Occipital lobe (tissue), 2 donors: ENCODE measurements around the gene KIF5A. TPM values are rescaled to one million over a fixed set of nuclear protein-coding genes. Genes with fewer than 3 reads are reported as not detected.

ENCODE experiments used
- DNase-seq: peaks from one replicate; lab custom pipeline; 2025; lab: John Stamatoyannopoulos, UW
- total RNA-seq: library from RNA; depleted of rRNA; stranded (reverse); fragments of >200 nt; gene quantifications from one replicate; pipeline ENCODE4 v1.2.3, GENCODE V29; 2014

KIF5A gene
- total RNA-seq, 1 donor from 2014 or later, result 50.2 TPM

- DNase-seq, result no peak
These were observed 30.1 kb upstream of the KIF5A start for GRCh38 chr12:57519796-57520052.

GRCh38 chr12:57520053-57520818 lies 29.6 kb upstream of the KIF5A start, which contains the start of gene DDIT3:
Gene DDIT3, minus strand, starts transcription at chr12:57520514. Its CDS starts 3,108 bp downstream, at chr12:57517406.
- peak; percentile 98 for DNase-seq

- peak; percentile 17 for DNase-seq
These were observed 28.3 kb upstream of the KIF5A start for GRCh38 chr12:57521525-57522010.

- DNase-seq, result peak; percentile 92
These were observed 27.6 kb upstream of the KIF5A start, which contains the start of gene MBD6 for GRCh38 chr12:57522011-57522886. Gene MBD6, plus strand, starts transcription at chr12:57522824. Its CDS starts 1,480 bp downstream, at chr12:57524304.

GRCh38 chr12:57522887-57523705 lies 26.7 kb upstream of the KIF5A start:
- DNase-seq, result no peak

- no peak for DNase-seq
These were observed 25.9 kb upstream of the KIF5A start for GRCh38 chr12:57523706-57524614.

- no peak for DNase-seq
These were observed 24.8 kb upstream of the KIF5A start for GRCh38 chr12:57524814-57525614.

GRCh38 chr12:57525615-57526383 lies 24.0 kb upstream of the KIF5A start:
- no peak for DNase-seq

- no peak for DNase-seq
These were observed 23.2 kb upstream of the KIF5A start for GRCh38 chr12:57526477-57527126.

- DNase-seq, result no peak
These were observed 22.7 kb upstream of the KIF5A start for GRCh38 chr12:57527184-57527583.

GRCh38 chr12:57528176-57528575 lies 21.7 kb upstream of the KIF5A start:
- DNase-seq, result no peak

- DNase-seq, result no peak
These were observed 20.9 kb upstream of the KIF5A start for GRCh38 chr12:57528831-57529555.

GRCh38 chr12:57529831-57530230 lies 20.0 kb upstream of the KIF5A start:
- no peak for DNase-seq

- no peak for DNase-seq
These were observed 19.3 kb upstream of the KIF5A start for GRCh38 chr12:57530396-57531142.

- DNase-seq, result no peak
These were observed 18.0 kb upstream of the KIF5A start for GRCh38 chr12:57531836-57532235.

GRCh38 chr12:57533108-57533507 lies 16.7 kb upstream of the KIF5A start:
- DNase-seq, result no peak

GRCh38 chr12:57534250-57534649 lies 15.6 kb upstream of the KIF5A start:
- no peak for DNase-seq
